HG03135 (cell line): ENCODE data around the gene KRT13.

Experiments used
- ATAC-seq: cut with Tn5 transposase; IDR thresholded peaks from one replicate; pipeline ENCODE4 v1.9.1; 2021; ENCODE audit warnings: mild to moderate bottlenecking, moderate library complexity; ENCODE audit not compliant: unreplicated experiment

KRT13 gene

DNA sequence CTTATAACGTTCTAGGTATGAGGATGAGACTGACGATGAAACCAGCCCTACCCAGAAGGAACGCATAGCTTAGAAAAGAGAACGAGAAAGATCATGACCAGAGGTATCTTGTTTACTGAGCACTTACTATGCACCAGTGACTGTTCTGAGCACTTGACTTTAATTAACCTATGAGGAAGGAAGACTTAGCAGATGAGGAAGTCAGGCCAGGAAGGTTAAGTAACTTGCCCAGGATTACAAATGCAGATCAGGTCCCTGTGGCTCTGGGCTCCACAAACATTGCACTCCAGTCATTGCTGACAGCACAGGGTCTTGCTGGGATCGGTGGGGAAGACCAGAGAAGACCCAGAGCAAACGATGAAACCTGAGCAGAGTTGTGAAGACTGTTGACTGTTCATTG is 7.1 kb downstream of the KRT13 start:
- no peak for ATAC-seq

DNA sequence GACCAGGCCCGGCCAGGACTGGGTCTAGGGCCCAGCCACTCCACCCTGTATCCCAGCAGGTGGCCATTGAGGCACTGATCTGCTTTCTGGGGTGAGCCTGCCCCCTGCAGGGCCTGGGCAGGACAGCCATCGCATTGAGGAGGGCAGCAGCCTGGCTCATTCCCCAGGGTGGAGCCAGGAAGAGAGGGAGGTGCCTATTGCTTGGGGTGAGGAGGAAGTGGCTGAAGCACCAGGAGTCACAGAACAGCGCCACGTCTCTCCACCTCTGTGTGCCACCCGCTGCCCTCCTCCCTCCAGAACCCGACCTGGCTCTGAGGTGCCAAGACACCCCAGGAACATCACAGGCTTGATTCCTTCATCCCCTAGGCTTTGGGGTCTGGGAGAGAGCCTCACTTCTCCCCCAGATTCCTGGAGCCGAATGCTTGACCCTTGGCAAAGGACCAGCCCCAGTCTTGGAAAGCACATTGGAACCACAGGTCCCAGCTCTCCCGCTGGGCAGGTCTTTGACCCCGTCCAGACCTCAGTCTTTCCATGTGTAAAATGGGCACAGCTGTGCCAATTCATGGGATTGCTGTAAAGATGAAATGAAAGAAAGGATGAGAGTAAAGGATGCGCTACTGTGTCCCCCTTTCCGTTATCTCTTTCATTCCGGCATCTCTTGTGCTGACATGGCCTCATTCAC is 8.5 kb downstream of the KRT13 start:
- no peak for ATAC-seq

DNA sequence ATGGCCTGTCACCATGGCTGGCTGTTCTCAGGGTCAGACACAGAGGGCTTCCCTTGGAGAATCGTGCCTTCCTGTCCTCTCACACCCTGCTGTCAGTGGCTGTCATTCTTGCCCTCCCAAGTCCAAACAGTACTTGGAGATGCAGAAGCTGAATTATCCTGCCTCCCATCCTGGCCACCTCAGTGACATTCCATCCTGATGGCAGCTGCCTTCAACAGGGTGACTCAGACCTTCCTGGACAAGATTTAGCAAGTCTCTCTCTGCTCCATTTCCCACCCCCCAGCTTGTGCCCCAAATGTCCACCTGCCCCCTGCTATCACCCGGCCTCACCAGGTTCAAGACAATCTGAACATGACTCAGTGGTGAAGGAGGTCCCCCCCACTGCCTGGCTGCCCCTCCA is 10.9 kb downstream of the KRT13 start:
- ATAC-seq = no peak

DNA sequence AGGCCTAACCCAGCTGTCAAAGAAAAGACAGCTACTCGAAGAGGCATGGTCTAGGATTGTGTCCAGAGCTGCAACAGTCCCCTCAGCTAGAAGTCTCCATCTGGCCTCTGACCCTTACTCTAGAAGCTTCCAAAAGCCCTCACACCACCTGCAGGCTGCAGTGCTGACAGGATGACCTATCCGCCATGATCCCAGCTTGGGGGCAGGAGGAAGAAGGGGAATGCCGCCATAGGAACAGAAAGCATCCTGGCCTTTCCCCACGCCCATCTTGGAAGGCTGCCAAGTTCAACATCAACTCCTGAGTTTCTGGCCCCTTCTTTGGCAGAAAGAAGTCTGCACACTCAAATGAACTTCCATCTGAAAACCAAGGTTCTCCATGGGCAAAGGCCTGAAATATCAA is 12.6 kb downstream of the KRT13 start:
- no peak for ATAC-seq

DNA sequence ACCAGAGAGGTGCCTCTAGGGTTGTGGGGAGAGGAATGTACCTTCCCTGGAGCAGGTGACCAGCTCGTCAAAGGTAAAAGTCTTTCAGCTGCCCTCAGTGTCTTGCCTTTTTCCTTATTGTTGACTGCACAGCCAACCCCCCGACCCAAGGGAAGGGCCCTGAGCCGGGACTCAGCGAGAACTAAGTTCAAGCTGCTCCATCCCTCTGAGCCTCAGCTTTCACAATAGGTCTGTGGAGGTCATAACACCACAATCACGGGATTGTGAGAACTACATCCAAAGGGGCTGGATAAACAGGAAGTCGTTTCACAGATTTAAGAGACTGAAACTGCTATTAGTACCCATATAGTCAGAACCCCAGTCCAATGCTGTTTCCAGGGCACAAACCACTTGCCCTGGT is 13.1 kb downstream of the KRT13 start:
- ATAC-seq = no peak

DNA sequence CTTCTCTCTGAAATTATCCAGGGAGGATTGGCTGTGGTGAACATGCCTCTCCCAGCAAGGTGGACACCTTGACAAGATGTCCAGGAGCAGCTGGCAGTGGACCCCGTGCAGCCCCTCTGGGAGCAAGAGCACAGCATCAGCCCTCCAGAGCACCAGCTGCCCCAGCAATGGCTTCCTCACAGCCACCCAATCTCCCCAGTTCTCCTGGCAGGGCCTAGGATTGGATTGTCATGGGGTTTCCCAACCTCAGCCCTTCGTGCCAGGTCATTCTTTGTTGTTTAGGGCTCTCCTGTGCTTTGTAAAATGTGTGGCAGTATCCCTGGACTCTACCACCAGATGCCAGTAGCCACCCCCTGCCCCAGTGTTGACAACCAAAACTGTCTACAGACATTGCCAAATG is 13.9 kb downstream of the KRT13 start:
- no peak for ATAC-seq

DNA sequence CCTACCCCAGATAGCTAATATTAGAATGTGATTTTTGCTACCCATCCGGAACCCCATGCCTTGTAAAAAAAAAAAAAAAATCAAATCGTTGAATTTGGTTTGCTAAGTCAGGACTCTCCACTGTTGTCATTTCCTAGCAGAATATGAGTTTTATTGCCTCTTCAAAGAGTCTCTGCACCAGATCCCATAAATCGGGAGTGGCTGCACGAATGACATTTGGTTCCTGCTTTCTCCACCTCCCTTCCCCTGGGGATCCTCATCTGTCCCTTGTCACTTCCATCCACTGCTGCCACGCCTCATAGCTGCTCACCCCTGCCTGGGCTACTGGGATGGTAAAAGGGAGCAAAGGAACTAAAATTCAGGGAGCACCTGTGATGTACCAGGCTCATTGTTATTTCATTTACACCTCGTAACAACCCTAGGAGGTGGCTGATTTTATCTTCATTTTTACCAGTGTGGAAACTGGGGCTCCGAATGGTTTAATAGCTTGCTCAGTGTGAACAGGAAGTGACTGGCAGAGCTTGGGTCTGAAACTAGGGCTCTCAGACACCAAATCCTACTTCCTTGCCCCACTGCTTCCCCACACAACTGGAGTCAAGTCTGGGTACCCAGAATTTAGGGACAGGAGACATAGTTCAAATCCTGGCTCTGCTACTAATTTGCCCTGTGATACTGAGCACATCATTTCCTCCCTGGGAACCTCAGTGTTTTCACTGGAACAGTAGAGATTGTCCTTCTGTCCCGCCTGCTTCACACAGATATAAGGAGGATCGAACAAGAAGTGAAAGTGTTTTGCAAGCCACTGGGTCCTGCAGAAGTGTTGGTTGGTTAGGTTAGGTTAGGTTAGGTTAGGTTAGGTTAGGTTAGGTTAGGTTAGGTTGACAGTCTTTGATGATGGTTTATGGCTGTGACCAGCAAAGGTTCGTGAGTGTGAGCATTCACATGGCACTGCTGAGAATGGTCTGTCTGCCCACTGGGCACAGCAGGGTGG is 15.1 kb downstream of the KRT13 start:
- no peak for ATAC-seq

DNA sequence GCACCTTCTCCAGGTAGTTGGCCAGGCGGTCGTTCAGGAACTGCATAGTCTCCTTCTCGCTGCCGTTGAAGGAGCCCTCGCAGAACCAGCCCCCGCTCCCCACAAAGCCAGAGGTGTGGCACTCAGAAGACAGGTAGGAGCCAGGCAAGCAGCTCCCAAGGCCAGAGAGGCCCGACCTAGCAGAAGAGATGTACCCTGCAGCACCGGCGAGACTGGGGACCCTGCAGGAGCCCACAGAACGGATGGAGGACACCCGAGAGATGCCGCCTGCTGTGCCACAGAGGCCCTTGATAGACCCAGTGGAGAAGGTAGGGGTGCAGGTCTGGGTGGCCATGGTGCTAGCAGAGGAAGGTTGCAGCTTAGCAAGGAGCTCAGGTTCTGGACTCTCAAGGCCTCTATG is 15.9 kb downstream of the KRT13 start, which contains the start of gene KRT36:
TSS of gene KRT36 (minus strand) at position 380 of the 400 bp plus-strand sequence. CDS start at position 334, 46 bp downstream.
- no peak for ATAC-seq

DNA sequence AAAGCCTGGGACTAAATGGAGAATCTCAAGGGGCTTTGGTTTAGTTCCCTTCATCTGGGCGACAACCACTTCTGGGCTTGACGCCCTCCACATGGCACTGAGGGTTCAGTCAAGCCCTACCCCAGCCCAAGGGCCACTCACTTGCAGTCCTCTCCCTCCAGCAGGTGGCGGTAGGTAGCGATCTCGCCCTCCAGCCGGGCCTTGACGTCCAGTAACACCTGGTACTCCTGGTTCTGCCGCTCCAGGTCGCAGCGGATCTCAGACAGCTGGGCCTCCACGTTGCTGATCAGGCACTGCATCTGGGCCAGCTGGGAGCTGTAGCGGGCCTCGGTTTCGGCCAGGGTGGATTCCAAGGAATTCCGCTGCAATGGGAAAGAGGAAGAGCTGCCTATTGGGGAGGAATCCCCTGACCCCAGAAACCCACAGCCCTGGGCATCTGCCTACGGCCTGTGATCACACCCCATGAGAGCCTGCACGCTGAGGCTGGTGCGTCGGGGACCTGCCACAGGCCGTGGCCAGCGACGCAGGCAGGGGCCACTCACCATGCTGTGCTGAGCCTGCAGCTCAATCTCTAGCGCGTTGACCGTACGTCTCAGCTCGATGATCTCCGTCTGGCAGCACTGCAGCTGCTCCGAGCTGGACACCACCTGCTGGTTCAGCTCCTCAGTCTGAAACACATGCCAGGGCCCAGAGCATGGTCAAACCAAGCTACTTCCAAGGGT is 18.4 kb downstream of the KRT13 start:
- no peak for ATAC-seq

DNA sequence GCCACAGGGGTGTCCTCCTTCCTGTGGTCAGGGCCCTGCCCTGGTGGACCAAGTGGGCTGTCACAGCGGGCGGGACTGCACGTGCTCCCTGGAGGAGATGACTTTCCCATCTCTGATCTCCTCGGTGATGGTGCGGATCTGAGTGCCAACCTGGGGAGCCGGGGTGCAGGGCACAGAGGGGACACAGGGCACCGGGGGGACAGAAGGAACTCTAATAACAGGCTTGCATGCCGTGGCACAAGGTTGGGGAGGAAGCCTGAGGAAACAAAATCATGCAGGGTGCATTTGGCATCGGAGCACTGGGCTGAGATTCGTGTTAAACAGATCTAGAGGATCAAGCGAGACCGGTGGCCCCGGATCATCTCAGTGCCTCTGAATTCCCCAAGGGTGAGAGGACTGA is 19.1 kb downstream of the KRT13 start:
- no peak for ATAC-seq

DNA sequence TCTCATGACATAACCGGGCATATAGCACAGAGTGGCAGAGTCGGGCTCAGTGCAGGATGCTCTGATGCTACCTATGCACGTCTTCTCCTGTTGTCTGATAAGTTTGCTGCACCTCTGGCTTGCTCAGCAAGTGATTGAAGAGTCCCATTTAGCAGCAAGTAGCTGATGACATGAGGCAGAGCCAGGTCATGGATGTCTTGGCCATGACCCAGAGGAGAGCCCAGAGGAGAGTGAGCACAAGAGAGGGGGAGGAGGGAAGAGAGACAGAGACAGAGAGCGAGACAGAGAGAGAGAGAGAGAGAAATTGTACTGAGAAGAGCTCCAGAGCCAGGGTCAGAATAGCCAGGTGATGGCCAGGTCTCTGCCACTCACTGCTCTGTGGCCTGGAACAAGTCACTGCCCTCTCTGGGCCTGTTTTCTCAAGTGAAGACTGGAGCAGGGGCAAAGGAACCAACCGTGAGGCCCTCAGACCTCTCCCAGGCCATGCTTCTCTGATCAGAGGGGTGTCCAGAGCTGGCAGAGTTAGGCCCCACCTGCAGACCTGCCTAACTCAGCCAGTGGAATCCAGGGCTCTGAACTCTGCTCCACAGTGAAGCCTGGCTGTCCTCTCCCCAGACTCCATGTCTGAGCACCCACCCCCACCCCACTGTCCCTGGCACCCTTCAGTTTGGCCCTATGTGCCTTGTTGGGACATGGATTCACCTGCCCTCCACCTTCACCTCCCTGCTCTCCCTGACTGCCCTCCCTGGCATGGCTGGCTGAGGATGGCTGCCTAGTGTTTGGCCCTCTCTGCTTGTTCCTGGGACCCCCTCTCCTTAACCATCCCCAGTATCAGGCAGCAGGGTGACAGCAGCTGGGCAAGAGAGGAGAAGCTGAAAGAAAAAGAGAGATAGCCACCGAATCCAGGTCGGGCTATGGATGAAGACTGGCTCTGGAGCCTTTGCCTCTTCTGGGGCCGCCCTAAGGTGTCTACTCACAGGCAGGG is 20.2 kb downstream of the KRT13 start:
- no peak for ATAC-seq

DNA sequence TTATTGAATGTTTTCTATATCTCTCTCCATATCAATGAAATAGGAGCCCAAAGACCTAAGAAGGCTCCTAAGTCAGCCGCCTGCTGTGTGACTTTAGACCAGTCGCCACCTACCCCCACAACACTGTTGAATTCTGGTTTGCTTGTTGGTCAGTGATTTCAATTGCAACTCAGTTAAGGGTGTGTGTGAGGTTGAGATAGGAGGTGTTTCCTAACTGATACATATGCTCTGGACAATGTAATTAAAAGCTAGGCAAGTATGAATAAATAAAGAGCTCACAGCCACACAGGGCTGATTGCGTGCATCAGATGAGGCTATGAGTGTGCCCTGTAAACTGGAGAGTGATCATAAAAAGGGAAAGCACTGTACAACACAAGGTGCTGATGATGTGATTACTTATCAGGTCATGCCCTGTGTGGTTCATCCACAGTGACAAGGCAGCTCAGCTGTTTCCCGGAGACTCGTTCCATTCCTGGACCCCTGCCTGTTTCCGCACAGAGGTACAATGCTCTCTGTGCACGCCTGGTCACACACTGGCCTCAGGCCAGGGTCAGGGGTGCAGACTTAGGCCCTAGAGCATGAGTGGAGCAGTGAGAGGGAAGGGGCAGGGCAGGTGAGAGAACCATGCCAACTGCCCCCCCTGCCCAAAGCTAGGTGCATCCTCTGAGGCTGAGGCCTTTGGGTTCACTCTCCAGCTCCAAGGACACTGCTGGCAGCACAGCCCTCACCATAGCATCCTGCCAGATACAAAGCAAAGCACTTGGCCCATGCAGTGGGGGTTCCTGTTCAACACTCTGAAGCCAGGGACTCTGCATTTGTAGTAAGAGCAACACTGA is 21.2 kb downstream of the KRT13 start:
- no peak for ATAC-seq

DNA sequence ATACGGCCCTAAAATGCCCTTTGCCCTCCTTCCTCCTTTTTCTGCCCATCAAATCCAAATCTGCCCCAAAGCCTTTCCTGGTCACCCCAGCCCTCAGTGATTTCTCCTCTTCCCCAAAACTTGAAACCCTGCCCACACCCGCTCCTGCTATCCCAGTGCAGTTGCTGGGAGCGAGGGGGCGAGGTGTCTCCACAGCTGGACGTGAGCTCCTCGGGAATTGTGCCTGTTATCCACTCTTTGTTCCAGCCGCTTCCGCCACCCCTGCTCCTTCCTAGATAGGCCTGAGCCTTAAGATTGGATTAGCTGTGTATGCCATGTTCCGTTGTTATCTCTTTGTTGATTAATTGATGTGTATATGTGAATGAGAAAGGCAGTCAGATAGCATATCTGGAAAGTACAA is 21.9 kb downstream of the KRT13 start:
- no peak for ATAC-seq

DNA sequence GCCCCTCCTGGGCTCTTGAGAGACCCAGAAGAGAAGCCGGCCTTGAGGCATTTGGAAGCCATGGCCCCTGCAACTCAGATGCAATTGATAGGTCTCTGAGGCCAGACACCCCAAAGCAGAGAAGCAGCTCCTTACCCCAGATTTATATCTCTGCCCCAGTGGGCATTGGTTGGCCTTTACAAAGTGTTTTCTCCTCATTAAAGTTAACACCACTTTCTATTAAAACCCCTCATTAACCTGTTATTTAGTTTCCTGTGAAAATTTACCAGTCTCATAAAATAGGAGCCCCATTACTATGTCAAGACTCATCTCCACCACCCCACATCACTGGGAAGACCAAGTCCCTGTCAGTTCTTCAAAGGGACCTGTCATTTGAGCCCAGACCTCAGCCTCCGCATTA is 24.4 kb downstream of the KRT13 start, which contains the start of gene KRT35:
TSS of gene KRT35 (minus strand) at position 116 of the 400 bp plus-strand sequence. CDS start at position 62, 54 bp downstream.
- no peak for ATAC-seq

DNA sequence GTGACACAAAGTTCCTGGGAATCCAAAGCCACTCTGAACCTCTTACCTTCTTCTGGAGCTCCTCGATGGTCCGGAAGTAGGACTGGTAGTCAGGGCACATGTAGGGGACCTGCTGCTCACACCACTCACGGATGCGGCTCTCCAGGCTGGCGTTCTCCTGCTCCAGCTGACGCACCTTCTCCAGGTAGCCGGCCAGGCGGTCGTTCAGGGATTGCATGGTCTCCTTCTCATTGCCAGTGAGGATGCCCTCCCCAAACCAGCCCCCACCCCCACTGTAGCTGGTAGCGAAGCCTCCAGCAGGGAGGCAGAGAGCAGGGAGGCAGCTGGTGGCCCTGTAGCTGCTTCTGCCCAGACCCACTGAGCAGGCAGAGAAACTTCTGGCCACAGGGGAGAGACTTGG is 24.8 kb downstream of the KRT13 start:
- no peak for ATAC-seq

DNA sequence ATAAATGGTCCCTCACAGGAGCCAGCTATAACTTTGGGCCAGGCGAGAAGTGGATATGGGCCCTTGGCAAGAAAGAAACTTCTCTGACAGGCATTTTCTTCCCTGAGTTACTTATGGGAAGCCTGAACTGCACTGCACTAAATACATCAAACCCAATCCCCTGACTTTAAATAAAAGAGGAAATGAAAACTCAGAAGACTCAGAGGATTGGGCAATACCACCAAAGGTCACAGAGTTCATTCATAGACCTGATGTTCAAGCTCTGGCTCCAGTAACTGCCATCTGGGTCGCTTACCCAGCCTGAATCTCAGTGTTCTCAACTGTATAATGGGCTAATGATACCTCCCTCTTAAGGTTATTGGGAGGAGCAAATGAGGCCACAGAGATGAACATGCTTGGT is 25.3 kb downstream of the KRT13 start:
- ATAC-seq = no peak

DNA sequence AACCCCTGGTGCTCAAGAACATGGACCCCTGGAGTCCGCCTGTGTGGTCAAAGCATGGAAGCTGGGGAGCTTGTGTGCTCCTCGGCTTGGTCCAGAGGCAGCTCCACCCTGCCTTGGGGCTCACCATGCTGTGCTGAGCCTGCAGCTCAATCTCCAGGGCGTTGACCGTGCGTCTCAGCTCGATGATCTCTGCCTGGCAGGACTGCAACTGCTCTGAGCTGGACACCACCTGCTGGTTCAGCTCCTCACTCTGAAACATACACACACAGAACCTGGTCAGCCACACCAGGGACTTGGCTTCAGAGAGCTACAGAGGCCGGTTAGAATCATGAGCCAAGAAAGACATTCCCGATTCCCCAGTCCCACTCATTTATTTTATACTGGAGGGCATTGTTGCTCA is 27.2 kb downstream of the KRT13 start:
- no peak for ATAC-seq

DNA sequence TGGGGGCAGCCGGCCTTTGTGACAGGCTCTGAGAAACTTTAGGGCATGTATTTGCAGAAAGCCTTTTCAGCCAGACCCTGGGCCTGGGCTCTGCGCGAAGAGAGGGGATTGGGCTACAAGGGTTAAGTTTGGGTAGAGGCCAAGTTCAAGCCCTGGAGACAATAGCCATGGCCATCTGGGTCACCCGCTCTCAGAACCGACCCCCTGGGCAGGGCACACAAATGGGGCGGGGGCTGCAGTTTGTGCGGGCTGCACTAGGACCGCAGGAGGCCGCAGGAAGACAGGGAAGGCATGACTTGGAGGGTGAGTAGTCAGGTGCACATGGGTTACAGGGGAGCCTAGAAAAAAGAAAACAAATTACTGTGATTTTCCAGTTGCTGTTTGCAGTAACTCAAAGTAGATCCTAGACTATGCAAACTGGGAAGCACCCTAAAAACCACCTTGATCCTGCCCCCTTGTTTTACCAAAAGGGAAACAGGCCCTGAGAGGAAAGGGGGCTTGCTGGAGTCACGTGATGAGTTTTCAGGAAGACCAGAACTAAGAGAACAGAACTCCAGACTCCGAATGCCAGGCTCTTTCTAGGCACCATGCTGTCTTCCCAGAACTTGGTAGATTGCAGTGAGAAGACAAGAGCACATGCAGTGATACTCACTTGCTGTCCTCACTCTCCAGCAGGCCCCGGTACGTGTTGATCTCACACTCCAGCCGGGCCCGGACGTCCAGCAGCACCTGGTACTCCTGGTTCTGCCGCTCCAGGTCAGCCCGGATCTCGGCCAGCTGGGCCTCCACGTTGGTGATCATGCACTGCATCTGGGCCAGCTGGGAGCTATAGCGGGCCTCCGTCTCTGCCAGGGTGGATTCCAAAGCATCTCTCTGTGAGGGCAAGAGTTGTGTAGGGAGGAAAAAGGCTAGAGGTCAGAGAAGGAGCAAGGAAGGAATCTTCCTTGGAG is 28.3 kb downstream of the KRT13 start:
- no peak for ATAC-seq
